A549 (cell line): Measurements from ENCODE around the gene PIGK.

Experiments used
- EP300 ChIP-seq, 2 experiments: fragments of >200 bp; sonication (Bioruptor Twin); formaldehyde crosslinking; IDR thresholded peaks; 2 replicates in 1 of 2; 3 replicates in 1 of 2; pipeline ENCODE4 v1.6.1; 2016 to 2017
- ESRRA ChIP-seq: fragments of 150-350 bp; IDR thresholded peaks from 2 replicates; pipeline ENCODE4 v1.6.1; 2014; ENCODE audit warnings: mild to moderate bottlenecking, low read length, borderline replicate concordance
- FOSL2 ChIP-seq, 2 experiments: fragments of 450-650 bp in 1 of 2; fragments of >200 bp in 1 of 2; sonication (Bioruptor Twin) in 1 of 2; formaldehyde crosslinking; IDR thresholded peaks; 2 replicates each; pipeline versions ENCODE4 v1.5.0 to v1.6.1; 2016 to 2020; ENCODE audit warnings: mild to moderate bottlenecking in 1 of 2, moderate library complexity in 1 of 2
- NPAS2 ChIP-seq: fragments of 250-450 bp; sonication (Bioruptor Pico); IDR thresholded peaks from 2 replicates; pipeline ENCODE4 v1.8.0; 2022; ENCODE audit warnings: mild to moderate bottlenecking, moderate library complexity, borderline replicate concordance
- TF ChIP-seq, protein P1 (sequence below): IDR thresholded peaks from 2 replicates; pipeline ENCODE4 v1.6.1; 2012

- TF ChIP-seq, protein P1, sequence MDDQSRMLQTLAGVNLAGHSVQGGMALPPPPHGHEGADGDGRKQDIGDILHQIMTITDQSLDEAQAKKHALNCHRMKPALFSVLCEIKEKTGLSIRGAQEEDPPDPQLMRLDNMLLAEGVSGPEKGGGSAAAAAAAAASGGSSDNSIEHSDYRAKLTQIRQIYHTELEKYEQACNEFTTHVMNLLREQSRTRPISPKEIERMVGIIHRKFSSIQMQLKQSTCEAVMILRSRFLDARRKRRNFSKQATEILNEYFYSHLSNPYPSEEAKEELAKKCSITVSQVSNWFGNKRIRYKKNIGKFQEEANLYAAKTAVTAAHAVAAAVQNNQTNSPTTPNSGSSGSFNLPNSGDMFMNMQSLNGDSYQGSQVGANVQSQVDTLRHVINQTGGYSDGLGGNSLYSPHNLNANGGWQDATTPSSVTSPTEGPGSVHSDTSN, result no peak
- no peak for TF ChIP-seq FOSL2 (IDR thresholded peaks at IDR 0.05)
- TF ChIP-seq FOSL2 (CRISPR knock-in tag; IDR thresholded peaks at IDR 0.05), result no peak
- TF ChIP-seq NPAS2 (CRISPR knock-in tag), result no peak
- no peak for TF ChIP-seq EP300 (IDR thresholded peaks at IDR 0.05)
- no peak for TF ChIP-seq ESRRA
Observed at GRCh38 chr1:77104672-77105071, 114.6 kb downstream of the PIGK start.
